ENCODE results near the gene NCOA3. TPM values are rescaled to one million over a fixed set of nuclear protein-coding genes. Genes with fewer than 3 reads are reported as not detected.

The NCOA3 gene
- total RNA-seq, 2 donors from 2014 or later, result 22.9 to 23.6 TPM

DNA sequence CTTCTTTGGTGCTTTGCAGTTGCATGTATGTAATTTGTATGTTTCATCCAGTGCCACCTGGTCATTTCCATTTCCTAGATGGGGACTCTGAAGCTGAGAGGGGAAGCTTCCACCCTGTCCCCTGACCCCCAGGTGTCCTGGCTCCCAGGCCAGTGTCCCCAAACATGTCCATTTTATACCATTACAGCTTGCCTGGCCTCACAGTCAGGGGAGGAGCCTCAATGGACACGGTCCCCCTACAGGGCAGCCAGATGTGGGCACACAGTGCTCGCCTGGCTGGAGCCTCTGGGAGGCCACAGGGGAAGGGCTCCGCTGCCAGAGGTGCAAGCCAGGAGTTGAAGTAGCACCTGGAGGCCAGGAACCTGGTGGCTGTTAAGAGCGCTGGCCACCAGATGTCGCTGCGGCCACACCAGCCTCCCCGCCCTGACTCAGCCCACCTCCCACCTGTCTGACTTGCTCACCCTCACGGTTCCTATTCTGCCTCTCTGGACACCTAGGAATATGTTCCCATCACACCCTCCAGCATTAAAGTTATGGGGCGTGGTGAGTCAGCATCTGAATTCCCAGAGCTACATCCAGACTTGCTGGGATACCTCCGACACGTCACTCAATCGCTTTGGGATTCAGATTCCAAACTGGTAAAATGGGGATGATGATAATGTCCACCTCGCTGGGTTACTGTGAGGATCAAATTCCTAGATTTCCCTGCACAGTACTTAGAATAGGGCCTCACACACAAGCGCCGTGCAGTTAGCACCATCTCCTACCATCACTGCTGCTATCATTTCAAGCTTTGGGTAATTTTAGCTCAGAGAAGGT is 176.2 kb downstream of the NCOA3 start:
- ATAC-seq, result peak; percentile 65
- intact Hi-C loops (cut with DNase I, micrococcal nuclease), result no loop called here
- peak in 1 of 2 donors; percentile 57 for DNase-seq

DNA sequence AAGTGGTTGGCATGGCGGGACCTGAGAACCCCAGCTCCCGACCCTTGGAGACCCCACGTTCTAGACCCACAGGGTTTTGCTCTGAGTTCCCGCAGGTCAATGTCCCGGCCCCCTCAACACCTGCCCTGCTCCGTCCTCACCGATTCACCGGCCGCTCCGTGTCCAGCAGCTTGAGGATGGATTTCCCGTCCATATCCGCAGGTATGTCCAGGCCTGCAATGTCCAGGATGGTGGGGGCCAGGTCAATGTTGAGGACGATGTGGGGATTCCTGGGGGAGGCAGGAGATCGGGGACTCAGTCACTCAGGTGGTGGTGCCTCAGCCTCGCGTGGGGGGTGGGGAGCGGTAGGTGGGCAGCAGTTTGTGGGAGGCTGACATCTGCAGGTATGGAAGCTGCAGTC is 176.8 kb downstream of the NCOA3 start:
- intact Hi-C loops (cut with DNase I, micrococcal nuclease), result no loop called here
- ATAC-seq, result no peak
- DNase-seq, result no peak

DNA sequence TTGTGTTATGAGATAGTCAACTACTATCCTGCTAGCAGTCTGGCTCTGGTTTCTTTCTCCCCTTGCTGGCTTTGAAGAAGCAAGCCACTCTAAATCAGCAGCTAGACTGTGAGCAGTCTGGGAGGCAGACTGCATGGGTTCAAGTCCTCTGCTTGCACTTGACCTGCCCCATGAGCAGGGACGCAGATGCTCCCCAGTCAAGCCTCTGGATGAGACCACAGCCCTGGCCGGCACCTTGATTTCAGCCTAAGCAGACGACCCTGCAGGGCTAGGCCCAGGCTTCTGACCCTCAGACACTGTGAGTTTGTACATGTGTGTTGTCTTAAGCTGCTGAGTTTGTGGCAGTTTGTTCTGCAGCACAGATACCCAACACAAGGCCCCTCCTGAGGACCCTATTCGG is 177.8 kb downstream of the NCOA3 start:
- intact Hi-C loops (cut with DNase I, micrococcal nuclease), result no loop called here
- ATAC-seq (no peak), DNase-seq (no peak)

DNA sequence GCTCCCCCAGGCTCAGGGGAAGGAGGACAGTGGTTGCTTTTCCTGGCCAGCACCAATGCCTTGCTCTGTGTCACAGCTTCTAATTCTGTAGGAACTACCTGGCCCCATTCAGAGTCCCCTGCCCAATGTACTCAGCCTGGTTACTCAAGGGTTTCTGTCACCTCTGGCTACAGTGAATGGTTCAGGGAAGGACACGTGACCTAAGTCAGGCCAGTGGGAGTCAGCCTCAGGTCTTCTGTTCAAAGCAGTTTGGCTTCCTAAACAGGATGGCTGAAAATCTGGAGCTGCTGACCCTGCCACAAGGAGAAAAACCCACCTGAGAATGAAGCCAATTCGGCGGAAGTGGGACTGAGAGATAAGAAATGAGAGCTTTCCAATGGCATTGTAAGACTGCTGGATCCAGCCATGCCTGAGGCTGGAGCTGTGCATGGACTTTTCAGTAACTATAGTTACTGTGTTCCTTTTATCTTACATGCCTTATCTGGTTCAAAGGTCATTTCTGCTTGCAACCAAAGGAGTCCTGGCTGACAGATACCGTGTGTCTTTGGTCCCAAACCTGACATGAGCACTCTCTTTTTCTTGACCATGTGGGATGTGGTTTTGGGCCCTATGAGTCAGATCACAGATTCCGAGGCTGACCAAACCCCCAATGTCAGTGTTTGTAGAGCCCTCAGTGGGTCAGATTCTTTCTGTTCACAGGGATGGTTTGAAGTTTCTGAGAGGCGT is 179.3 kb downstream of the NCOA3 start:
- DNase-seq (no peak), ATAC-seq (peak; percentile 54)

DNA sequence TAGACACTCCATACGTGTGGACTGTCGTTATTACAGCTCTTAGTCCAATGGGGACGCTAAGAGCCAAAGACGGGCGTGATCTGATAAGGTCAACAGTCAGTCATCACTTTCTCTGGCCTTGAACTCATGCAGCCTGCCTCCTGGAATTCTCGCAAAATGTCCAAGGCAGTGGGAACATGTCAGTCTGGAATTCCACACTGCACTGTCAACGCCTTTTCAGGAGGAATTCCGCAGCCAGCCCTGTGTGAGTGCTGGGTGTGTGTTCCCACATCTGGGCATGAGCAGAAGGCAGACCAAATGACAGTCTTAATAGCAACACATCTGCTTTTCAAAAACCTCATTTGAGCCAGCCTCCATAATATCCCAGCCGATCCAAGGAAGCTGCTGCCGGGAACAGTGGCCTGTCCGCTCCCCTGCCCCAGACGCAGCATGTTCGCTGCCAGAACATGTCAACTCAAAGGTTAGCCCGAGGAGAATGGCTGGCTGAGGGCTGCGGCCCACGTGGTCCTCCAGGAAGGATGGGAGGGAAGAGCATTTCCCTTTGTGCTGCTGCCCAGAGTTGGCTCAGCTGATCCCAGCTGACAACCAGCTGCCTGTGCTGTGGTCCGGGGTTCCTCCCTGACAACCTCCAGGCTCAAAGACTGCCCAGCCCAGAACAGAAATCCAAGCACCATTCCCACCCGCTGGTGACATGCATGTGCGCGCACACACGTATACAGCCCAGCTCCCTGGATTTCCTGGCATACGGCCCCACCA is 180.5 kb downstream of the NCOA3 start:
- peak; percentile 15 to 44 for DNase-seq
- intact Hi-C loops (cut with DNase I, micrococcal nuclease), result no loop called here
- ATAC-seq, result peak; percentile 6

More for the DNA sequence above, 179.3 kb downstream of the NCOA3 start:
- intact Hi-C loops (cut with DNase I, micrococcal nuclease), result no loop called here

DNA sequence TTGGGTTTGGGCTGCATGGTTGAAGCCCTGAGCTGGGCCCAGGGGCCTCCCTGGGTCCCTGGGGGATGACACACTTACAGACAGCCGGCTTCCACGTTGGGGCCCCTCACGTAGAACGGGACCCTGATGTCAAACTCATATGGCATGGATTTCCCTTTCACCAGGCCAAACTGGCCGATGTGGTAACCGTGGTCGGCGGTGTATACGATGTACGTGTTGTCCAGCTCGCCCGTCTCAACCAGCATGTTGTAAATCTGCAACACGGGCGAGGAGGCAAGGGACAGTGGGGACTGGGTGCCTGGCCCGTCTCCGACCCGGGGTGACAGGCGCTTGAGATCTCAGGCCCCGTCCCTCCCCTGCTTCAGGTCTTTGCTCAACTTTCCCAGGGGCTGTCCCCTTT is 181.2 kb downstream of the NCOA3 start:
- no peak for ATAC-seq
- intact Hi-C loops (cut with DNase I, micrococcal nuclease), result no loop called here
- DNase-seq, result no peak

DNA sequence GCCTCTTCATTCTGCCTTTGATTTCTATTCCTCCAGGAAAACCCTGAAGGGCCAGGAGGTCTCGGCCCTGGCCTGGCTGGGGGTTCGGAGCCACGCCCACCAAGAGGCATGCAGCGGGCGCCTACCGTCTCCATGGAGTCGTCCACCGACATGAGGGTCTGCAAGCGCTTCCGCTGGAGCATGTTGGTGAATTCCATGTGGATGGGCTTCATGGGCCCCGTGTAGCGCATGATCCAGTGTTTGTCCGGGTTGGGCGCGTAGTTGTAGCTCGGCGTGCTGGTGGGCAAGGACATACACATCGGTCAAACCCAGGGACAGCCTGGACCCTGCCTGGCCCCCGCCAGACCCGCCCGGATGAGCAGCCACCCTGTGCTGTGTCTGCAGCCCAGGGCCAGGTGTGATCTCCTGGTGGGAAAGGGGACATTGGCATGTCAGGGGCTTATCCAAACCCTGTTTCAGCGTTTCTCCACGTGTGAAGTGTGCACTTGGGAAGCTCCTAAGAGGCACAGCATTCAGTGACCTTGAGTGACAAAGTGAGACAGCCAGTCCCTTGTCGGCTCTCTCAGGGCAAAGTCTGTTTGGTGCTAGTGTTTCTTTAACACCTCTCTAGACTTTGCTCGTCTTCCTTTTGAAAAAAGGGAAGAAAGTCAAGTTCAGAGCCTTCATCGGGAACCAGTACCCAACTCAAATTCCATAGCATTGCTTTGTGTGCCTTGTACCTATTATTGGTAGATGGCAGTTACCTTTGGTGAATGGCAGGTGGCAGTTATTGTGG is 182.8 kb downstream of the NCOA3 start:
- ATAC-seq (no peak), DNase-seq (no peak)
- intact Hi-C loops (cut with DNase I, micrococcal nuclease), result no loop called here

DNA sequence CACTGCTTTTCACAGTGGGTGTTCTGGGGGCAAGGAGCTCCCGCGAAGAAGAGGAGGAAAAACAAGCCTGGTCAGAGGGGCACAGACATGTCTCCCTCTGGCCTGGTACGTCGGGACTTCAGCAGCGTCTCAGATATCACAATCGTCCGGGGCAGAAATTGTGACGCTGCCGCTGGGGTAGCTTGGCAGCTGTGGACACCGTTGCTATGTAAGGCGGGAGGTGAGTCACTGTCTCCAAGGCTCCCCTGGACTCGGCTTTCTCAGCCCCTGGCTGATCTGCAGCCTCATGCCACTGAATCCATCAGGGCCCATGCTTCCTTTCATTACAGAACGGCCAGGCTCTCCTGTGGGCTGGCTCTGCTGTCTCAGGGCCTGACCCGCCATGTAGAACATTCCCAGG is 184.9 kb downstream of the NCOA3 start:
- DNase-seq (no peak), ATAC-seq (no peak)
- intact Hi-C loops (cut with DNase I, micrococcal nuclease), result no loop called here

DNA sequence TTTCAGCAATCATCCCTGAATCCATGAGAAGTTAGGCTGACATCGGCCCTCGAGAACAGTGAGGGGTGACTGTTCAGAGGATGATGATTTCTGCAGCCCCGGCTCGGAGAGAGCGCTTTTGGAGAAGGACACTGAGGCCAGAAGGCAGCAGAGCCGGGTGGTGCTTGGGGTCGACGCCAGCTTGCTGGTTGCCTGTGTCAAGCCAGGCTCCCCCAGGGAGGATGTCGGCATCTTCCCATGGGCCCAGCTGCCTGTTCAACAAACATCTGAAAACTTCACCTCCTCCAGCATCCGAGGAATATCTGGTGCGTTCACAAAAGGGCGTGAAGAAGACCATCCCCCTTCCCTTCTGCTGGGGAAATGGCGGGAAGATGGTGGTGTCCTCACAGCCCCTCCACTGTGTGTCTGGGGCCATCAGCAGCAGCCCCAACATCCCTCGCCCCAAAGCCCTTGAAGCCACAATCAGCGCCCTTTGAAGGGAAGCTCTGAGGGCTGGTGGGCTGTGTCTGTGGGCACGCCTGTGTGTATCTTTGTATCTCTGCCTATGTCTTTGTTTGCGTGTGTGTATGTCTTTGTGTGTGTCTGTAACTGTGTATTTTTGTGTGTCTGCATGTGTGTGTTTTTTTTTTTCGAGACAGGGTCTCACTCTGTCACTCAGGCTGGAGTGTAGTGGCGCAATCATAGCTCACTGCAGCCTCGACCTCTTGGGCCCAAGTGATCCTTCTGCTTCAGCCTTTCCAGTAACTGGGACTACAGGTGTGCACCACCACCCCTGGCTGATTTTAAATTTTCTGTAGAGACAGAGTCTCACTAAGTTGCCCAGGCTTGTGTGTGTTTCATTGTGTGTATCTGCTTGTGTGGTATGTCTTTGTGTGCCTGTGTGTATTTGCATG is 185.7 kb downstream of the NCOA3 start:
- intact Hi-C loops (cut with DNase I, micrococcal nuclease), result no loop called here
- ATAC-seq, result no peak
- no peak for DNase-seq

DNA sequence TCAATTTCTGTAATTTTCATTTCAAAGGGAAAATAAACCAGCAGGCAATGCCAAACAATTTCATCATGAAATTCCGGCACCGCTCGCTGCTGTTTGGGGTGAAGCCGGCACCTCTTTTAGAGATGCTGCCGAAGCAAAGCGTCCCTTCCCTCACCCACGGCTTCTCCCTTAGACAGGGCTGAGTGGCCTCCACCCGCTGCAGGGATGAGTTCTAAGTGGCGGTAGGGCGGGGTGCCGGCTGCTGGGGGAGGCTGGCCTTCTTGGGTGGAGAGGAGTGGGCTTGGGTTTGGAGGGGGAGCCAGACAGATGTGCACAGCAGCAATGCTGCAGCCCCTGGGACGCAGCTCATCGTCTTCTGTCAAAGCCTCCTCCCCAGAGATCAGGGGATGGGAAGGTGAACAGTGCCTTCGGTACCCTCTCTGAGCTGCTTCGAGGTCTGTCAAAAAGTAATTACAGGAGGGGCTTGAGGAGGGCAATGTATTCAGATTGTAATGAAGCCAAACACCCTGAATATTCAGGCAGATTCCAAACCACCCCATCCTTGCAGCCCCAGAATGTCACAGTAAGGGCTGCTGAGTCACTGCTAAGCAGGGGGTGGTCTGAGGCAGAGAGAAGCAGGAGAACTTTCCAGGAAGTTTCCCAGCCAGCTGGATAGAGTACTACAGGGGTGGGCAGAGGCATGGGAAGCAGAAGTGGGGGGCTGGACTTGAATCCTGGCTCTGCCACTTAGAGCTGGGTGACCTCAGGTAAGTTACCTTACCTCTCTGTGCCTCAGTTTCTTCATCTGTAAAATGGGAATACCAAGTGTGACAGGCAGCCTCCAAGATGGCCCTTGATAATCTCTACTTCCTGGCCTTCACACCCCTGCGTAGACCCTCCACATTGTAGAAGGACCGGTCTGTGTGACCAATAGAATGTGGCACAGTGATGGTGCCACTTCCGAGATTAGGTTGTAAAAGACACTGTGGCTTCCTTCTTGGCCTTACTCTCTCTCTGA is 187.0 kb downstream of the NCOA3 start:
- DNase-seq (no peak), ATAC-seq (no peak)
- intact Hi-C loops (cut with DNase I, micrococcal nuclease), result no loop called here

DNA sequence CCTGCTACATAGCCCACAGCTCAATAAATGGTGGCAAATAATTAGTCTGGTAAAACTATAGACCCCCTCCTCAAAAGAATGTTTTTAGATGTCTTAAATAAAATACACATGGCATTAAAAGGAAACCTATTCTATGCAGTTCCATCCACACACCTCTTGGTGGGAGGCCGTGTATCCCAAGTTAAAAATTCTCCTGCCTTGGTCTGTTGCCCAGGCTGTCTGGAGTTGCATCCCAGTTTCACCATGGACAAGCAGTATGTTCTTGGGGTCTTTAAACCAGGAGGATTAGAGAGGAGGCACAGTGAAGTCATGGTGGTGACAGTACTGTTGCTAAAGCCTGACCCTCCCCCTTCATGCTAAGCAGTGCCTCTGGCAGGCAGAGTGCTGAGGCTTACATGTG is 188.0 kb downstream of the NCOA3 start:
- no peak for DNase-seq
- ATAC-seq, result no peak
- intact Hi-C loops (cut with DNase I, micrococcal nuclease), result no loop called here

DNA sequence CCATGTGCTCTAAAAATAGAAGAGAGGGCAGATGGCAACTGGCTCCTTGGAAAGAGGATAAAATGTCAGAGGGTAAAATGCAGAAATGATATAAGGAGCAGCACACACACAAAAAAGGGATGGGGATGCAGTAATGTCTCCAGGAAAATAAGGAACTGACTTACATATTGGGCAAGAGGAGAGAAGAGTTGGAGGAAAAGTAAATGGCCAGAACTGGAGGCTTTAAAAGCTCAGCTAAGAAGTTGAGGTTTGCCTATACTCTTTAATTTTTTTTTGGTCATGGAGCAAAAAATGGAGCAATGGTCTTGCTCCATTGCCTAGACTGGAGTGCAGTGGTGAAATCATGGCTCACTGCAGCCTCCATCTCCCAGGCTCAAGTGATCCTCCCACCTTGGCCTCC is 189.9 kb downstream of the NCOA3 start:
- ATAC-seq, result no peak
- intact Hi-C loops (cut with DNase I, micrococcal nuclease), result no loop called here
- DNase-seq, result no peak

DNA sequence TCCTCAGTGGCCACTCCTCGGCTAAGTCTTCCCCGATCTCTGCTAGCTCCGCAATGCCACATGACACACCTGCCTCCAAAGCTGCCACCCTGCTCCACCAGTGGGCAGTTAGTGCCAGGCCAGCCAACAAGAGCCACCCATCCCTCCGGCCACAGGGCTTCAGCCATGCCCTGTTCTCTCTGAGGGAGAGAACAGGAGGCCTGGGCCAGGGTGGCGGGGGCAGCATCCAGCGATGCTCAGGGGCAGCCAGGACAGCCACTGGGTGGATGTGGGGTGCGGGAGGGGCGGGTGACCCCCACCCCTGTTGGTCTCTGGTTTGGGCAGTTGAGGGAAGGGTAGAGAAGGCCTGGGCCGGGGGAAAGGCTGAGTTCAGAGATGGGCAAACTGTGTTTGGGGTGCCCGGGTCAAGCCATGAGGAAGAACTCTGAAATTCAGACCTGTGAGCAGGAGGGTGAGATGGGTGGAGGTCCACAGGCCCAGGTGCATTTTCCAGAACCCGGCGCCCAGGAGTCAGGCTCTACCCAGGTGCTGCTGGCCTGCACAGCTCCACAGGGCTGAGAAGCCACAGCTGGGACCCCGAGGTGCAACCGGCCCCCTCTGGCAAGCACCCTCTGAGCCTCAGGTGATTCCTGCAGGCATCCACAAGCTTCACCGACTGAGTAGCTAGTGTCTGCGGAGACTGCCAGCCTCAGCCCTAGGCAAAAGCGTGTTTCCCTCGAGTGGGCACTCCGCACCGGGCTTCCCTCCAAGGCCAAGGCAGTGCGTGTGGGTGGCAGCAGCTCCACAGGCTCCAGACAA is 192.5 kb downstream of the NCOA3 start:
- ATAC-seq, result no peak
- no peak for DNase-seq
- intact Hi-C loops (cut with DNase I, micrococcal nuclease), result no loop called here

DNA sequence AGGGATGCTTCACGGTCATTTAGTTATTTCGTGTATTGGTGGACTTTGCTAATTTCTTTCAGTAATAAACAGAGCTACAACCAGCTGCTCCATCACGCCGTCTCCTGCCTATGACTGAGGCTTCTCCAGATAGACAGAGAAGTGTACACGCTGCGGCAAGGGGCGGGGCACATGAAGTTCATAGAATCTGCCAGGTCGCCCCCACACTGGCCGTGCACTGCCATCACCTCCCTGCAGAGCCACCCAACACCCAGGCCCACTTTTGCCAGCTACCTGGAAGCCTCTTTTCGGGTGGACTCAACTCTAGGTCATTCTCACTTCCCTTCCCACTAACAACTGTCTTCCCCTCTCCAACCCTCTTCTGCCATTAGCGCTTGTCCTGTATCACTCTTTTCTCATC is 195.2 kb downstream of the NCOA3 start:
- ATAC-seq (no peak), DNase-seq (no peak)
- intact Hi-C loops (cut with DNase I, micrococcal nuclease), result no loop called here

DNA sequence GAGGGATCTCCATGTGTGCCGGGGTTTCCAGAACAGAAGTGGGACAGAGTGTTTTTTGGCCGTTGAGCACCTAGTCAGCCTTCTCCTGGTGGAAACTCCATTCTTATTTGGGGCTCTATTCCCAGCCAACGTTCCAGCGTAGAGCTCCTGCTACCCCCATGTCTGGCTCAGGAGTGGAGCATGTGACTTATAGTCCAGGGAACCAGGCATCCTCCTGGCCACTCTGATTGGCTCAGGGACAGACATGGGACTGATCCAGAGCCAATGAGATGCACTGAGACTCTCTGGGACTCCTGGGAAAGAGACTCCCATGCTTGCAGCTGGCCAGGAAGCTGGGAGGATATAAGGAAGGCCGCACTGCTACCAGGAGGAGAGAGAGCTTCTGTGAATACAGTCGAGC is 196.5 kb downstream of the NCOA3 start:
- no peak for ATAC-seq
- intact Hi-C loops (cut with DNase I, micrococcal nuclease), result no loop called here
- DNase-seq, result no peak

DNA sequence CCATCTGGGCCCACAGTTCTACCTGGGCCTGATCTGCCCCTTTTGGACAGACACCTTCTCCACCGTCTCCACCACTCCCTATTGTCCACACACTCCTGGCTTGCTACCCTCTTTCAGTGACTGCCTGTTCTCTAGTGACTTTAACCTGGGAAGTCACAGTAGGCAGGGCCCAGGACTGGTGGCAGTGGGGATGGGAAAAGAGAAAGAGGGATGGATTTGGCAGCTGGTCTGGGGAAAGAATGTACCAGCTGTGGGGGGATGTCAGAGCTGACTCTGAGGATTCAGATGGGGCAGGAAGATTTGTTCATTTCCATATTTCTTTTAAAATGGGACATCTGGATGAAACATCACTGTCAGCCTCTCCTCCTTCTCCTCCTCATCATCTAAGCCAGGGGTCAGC is 198.1 kb downstream of the NCOA3 start:
- no peak for DNase-seq
- intact Hi-C loops (cut with DNase I, micrococcal nuclease), result no loop called here
- no peak for ATAC-seq

Measured in left colon (tissue), 2 donors.